Natural killer cell treated with Interleukin-12 subunit alpha and Interleukin-12 subunit beta and Interleukin-15 and Interleukin-18, amount 100 ng/mL, for 72 hours (primary cell): ENCODE results near the gene SLC16A10. TPM values are rescaled to one million over a fixed set of nuclear protein-coding genes. Genes with fewer than 3 reads are reported as not detected.
"Not testable (repeated sequence)": the region's sequence is repeated elsewhere in the genome, so short reads cannot be mapped to it uniquely, and the experiment has no call there.

ENCODE experiments used
- ATAC-seq, 2 donors: fragments of 150-1000 bp; cut with Tn5 transposase in 1 of 2; sonication (Bioruptor Pico), chemical (Tn5 transposase) in 1 of 2; 2 replicates each; pipeline ENCODE4 v1.10.0; 2021
- DNase-seq: peaks from one replicate; pipeline ENCODE4 v3.0.0; 2022; ENCODE audit warnings: low spot score
- H3K27ac Mint-ChIP-seq, 2 donors: 1 replicate in 1 of 2; 2 replicates in 1 of 2; pipeline ENCODE4 v1.8.0; 2022; ENCODE audit warnings: mixed read lengths in 2 of 2, mild to moderate bottlenecking in 1 of 2, moderate library complexity in 1 of 2
- H3K27me3 Mint-ChIP-seq, 2 donors: 1 replicate in 1 of 2; 2 replicates in 1 of 2; pipeline ENCODE4 v1.8.0; 2022; ENCODE audit warnings: mixed read lengths in 2 of 2
- H3K36me3 Mint-ChIP-seq: one replicate; pipeline ENCODE4 v1.8.0; 2022; ENCODE audit warnings: mixed read lengths
- H3K4me1 Mint-ChIP-seq, 2 donors: 1 replicate in 1 of 2; 2 replicates in 1 of 2; pipeline ENCODE4 v1.8.0; 2022; ENCODE audit warnings: low read depth in 2 of 2, mixed read lengths in 2 of 2, mild to moderate bottlenecking in 1 of 2
- H3K4me3 Mint-ChIP-seq: one replicate; pipeline ENCODE4 v1.8.0; 2022; ENCODE audit warnings: mixed read lengths
- H3K9me3 Mint-ChIP-seq: 2 replicates; pipeline ENCODE4 v1.8.0; 2022; ENCODE audit warnings: mixed read lengths
- total RNA-seq, 2 donors: library from RNA; stranded (reverse); gene quantifications; one replicate each; pipeline ENCODE4 v1.2.3, GENCODE V29; 2022

The SLC16A10 gene
- total RNA-seq, 2 donors from 2014 or later: 0.48 to 0.59 TPM

- no peak for DNase-seq
- Mint-ChIP-seq H3K27me3 (peaks cover 22 to 68% of the 10 kb centered on the region in 2 donors), H3K36me3 (peaks cover 2% of the 10 kb centered on the region), H3K4me1 (peaks cover 0 to 3% of the 10 kb centered on the region in 2 donors), H3K9me3 (no peaks in the 10 kb centered on the region), H3K4me3 (no peak overlapping the region), H3K27ac (no peak overlapping the region)
- ATAC-seq: no peak
These were observed 17.8 kb upstream of the SLC16A10 start for GRCh38 chr6:111069382-111070104.

DNA sequence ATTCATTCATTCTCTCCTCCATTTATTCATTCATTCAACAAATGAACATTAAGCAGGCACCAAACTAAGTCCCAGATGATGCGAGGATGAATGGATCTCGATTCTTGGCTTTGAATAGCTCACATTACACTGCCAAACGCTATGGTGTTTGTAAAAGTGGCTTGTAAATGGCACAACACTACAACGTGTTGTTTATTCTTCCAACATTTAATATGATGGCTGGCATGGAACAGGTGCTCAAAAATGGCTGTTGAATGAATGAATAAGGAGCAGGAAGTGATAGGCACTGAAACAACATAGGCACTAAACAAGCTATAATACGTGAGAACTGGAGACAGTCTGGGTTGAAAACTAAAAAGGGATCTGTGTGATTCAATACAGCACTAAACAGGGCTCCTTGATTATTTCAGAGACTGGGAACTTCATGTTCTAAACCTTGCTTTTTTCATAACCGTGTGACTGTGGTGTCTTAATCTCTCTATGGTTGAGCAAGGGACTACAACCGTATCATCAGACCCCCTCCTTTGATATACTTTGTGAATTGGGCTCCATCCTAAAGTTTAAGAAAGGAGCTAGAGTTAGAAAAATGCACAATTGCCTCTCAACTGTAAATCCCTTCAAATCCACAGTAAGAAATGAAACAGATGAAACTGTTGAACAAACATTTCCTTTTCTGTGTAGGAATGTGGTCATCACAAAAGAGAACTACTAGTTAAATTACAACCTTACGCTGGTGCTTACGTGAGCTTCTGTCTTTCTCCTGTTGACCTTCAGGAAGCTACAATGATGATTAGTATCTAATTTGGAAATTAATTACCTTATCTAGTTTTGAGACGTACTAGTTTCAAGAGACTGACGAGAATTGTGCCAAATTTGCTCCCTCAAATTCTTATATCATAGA lies 16.9 kb upstream of the SLC16A10 start:
- DNase-seq (no peak), ATAC-seq (no peak)
- Mint-ChIP-seq H3K27ac (no peak overlapping the region), H3K4me1 (peaks cover 0 to 2% of the 10 kb centered on the region in 2 donors), H3K27me3 (peaks cover 23 to 75% of the 10 kb centered on the region in 2 donors), H3K9me3 (no peaks in the 10 kb centered on the region), H3K36me3 (no peaks in the 10 kb centered on the region), H3K4me3 (no peak overlapping the region)

DNA sequence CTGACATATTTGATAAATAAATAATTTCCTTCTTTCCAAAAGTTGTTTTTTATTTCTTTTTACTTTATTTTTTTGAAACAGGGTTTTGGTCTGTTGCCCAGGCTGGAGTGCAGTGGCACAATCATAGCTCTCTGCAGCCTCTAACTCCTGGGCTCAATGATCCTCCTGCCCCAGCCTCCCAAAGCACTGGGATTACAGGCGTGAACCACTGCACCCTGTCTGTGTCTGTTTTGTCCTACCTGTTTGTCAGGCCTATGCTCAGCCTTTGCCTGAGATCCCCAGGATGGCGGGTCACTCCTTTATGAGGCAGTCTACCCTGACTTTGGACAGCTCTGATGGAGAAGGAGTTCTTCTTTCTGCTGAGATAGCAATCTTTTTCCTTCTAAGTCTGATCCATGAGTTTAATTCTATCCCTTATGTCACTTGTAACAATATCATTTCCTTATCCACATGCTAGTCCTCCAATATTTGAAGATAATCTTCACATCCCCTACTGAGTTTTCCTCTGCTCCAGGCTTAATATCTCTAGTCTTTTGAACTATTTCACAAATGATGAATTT lies 14.4 kb upstream of the SLC16A10 start:
- Mint-ChIP-seq H3K4me1 (no peaks in the 10 kb centered on the region), H3K4me3 (no peak overlapping the region), H3K9me3 (no peaks in the 10 kb centered on the region), H3K36me3 (no peaks in the 10 kb centered on the region), H3K27me3 (peaks cover 17 to 55% of the 10 kb centered on the region in 2 donors), H3K27ac (no peak overlapping the region)
- DNase-seq (no peak), ATAC-seq (no peak)

GRCh38 chr6:111074311-111074710 lies 13.0 kb upstream of the SLC16A10 start:
- Mint-ChIP-seq H3K4me1 (no peaks in the 10 kb centered on the region), H3K4me3 (no peak overlapping the region), H3K27me3 (peaks cover 17 to 51% of the 10 kb centered on the region in 2 donors), H3K9me3 (no peaks in the 10 kb centered on the region), H3K27ac (no peak overlapping the region), H3K36me3 (no peaks in the 10 kb centered on the region)
- ATAC-seq (no peak), DNase-seq (no peak)

DNA sequence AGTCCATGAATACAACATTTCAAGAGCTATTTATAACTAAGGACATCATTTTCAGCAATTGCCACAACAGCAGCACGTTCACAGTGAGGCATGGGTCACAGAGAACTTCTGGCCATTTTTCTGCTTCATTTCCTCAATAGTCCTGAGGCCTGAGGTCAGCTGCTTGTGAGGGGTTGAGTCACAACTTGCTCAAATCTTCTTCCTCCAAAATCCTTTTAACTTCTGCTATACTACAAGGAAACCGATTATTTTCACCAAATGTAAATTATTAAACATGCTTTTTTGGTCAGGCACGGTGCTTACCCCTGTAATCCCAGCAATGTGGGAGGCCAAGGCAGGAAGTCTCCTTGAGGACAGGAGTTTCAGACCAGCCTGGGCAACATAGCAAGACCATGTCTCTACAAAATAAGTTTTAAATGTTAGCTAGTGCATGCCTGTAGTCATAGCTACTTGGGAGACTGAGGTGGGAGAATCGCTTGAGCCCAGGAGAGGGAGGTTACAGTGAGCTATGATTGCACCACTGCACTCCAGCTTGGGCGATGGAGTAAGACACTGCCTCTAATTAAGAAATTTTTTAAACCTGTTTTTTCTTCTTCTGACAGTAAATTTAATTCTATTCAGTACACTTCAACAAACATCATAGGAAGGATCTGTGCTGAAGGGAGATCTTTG lies 11.1 kb upstream of the SLC16A10 start:
- H3K9me3 Mint-ChIP-seq: no peaks in the 10 kb centered on the region
- ATAC-seq: no peak

DNA sequence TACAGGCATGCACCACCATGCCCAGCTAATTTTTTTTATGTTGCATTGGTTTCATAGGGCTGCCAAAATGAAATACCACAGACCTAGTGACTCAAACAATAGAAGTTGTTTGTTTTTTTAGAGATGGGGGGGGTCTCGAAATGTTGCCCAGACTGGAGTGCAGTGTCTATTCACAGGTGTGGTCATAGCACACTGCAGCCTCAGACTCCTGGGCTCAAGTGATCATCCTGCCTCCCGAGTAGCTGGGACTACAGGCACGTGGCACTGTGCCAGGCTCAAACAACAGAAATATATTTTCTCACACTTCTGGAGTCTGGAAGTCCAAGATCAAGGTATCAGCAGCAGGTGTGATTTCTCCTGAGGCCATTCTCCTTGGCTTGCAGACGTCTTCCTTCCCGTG lies 6.6 kb upstream of the SLC16A10 start:
- H3K27ac Mint-ChIP-seq: no peak overlapping the region
- DNase-seq: no peak
- H3K36me3 Mint-ChIP-seq: no peaks in the 10 kb centered on the region
- H3K4me3 Mint-ChIP-seq: no peak overlapping the region
- H3K4me1 Mint-ChIP-seq: no peaks in the 10 kb centered on the region
- ATAC-seq: no peak
- H3K9me3 Mint-ChIP-seq: no peaks in the 10 kb centered on the region
- H3K27me3 Mint-ChIP-seq: peaks cover 9 to 22% of the 10 kb centered on the region in 2 donors

More for the DNA sequence above, 11.1 kb upstream of the SLC16A10 start:
- H3K27me3 Mint-ChIP-seq: peaks cover 15 to 41% of the 10 kb centered on the region in 2 donors
- H3K4me1 Mint-ChIP-seq: no peaks in the 10 kb centered on the region
- no peak overlapping the region for H3K27ac Mint-ChIP-seq
- DNase-seq: no peak
- no peak overlapping the region for H3K4me3 Mint-ChIP-seq
- H3K36me3 Mint-ChIP-seq: no peaks in the 10 kb centered on the region

- H3K4me1 Mint-ChIP-seq: peaks cover 8 to 11% of the 10 kb centered on the region in 2 donors
- no peaks in the 10 kb centered on the region for H3K36me3 Mint-ChIP-seq
- no peak overlapping the region for H3K27ac Mint-ChIP-seq
- peak overlapping the region; percentile 64 for H3K4me3 Mint-ChIP-seq
- ATAC-seq (no peak), DNase-seq (no peak)
- H3K27me3 Mint-ChIP-seq: peaks cover 39 to 54% of the 10 kb centered on the region in 2 donors
- no peaks in the 10 kb centered on the region for H3K9me3 Mint-ChIP-seq
These were observed 618 bp upstream of the SLC16A10 start for GRCh38 chr6:111086685-111087084.

- Mint-ChIP-seq H3K36me3 (no peaks in the 10 kb centered on the region), H3K27ac (no peak overlapping the region), H3K27me3 (peaks cover 39 to 52% of the 10 kb centered on the region in 2 donors), H3K4me1 (peaks cover 8 to 11% of the 10 kb centered on the region in 2 donors), H3K4me3 (peak overlapping the region; percentile 83), H3K9me3 (no peaks in the 10 kb centered on the region)
- no peak for DNase-seq
- ATAC-seq: peak in 1 of 2 donors; percentile 2
These were observed 766 bp downstream of the SLC16A10 start for GRCh38 chr6:111087871-111088667.

- Mint-ChIP-seq H3K4me1 (peaks cover 8 to 11% of the 10 kb centered on the region in 2 donors), H3K9me3 (no peaks in the 10 kb centered on the region), H3K36me3 (no peaks in the 10 kb centered on the region), H3K27me3 (peaks cover 35 to 46% of the 10 kb centered on the region in 2 donors), H3K27ac (no peak overlapping the region), H3K4me3 (peak overlapping the region; percentile 83)
- no peak for DNase-seq
- ATAC-seq: no peak
These were observed 1.3 kb downstream of the SLC16A10 start for GRCh38 chr6:111088668-111089003.

DNA sequence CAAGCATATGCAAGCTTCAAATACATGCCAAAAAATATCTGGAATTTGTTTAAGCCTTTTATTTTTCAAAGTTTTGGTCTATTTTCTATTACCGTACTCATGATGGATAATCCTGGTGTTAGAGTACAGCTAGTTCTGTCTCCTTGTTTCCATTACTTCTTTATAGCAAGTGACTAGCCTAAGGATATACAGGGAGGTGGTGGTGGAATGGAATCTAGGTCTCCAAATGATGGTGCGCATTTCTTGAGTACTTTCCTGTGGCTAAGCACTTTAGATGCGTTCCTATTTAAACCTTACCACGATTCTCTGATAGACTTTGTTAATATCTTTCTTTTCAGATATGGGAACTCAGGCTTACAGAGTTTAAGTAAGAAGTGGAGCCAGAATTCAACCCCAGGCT lies 3.5 kb downstream of the SLC16A10 start:
- H3K4me3 Mint-ChIP-seq: no peak overlapping the region
- no peaks in the 10 kb centered on the region for H3K9me3 Mint-ChIP-seq
- H3K36me3 Mint-ChIP-seq: no peaks in the 10 kb centered on the region
- peaks cover 40 to 57% of the 10 kb centered on the region in 2 donors for H3K27me3 Mint-ChIP-seq
- DNase-seq (no peak), ATAC-seq (no peak)
- H3K4me1 Mint-ChIP-seq: peaks cover 8 to 11% of the 10 kb centered on the region in 2 donors
- H3K27ac Mint-ChIP-seq: no peak overlapping the region

DNA sequence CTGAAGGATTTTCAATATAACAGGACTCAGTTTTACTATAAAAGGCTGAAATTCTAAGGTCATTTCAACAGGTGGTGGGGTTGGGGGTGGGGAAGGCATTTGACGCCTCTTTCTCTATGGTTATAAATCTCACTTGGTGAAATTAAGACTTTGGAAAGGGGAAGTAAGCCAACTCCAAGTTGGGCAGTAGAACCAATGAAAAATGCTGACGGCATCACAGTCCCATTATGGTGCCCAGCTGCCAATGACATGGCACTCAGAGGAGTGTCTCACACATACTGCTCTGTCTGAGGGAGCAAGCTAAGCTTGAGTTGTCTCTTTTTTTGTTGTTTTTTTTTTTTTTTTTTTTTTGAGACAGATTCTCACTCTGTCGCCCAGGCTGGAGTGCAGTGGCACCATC lies 4.7 kb downstream of the SLC16A10 start:
- no peak for DNase-seq
- no peaks in the 10 kb centered on the region for H3K9me3 Mint-ChIP-seq
- H3K4me3 Mint-ChIP-seq: no peak overlapping the region
- no peak for ATAC-seq
- peaks cover 33 to 45% of the 10 kb centered on the region in 2 donors for H3K27me3 Mint-ChIP-seq
- no peak overlapping the region for H3K27ac Mint-ChIP-seq
- H3K36me3 Mint-ChIP-seq: no peaks in the 10 kb centered on the region
- peaks cover 5 to 6% of the 10 kb centered on the region in 2 donors for H3K4me1 Mint-ChIP-seq

DNA sequence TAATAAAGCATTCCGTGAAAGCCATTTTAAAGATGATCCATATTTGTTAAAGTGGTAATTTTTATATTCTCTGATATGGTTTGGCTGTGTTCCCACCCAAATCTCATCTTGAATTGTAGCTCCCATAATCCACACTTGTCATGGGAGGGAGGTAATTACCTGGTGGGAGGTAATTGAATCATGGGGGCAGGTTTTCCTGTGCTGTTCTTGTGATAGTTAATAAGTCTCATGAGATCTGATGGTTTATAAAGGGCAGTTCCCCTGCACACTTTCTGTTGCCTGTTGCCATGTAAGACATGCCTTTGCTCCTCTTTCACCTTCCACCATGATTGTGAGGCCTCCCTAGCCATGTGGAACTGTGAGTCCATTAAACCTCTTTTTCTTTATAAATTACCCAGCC lies 8.2 kb downstream of the SLC16A10 start:
- not testable (repeated sequence) for DNase-seq, H3K27ac Mint-ChIP-seq, H3K36me3 Mint-ChIP-seq, H3K4me1 Mint-ChIP-seq, ATAC-seq, H3K9me3 Mint-ChIP-seq, H3K4me3 Mint-ChIP-seq
- H3K27me3 Mint-ChIP-seq: peaks cover 18 to 19% of the 10 kb centered on the region in 2 donors

- no peak overlapping the region for H3K27ac Mint-ChIP-seq
- H3K36me3 Mint-ChIP-seq: no peaks in the 10 kb centered on the region
- H3K9me3 Mint-ChIP-seq: no peaks in the 10 kb centered on the region
- ATAC-seq: no peak
- no peak overlapping the region for H3K4me3 Mint-ChIP-seq
- peaks cover 15% of the 10 kb centered on the region in 2 donors for H3K27me3 Mint-ChIP-seq
- H3K4me1 Mint-ChIP-seq: no peaks in the 10 kb centered on the region
- DNase-seq: no peak
These were observed 8.9 kb downstream of the SLC16A10 start for GRCh38 chr6:111096246-111096645.
